SK-N-SH (cell line): ENCODE measurements around the gene CLIC3.

Source experiments
- CTCF ChIP-seq: fragments of 200-600 bp; sonication (generic); IDR thresholded peaks from 2 replicates; pipeline ENCODE4 v1.6.1; 2017; ENCODE audit warnings: antibody characterized with exemption, mild to moderate bottlenecking, moderate library complexity
- EP300 ChIP-seq, 2 experiments: IDR thresholded peaks; 2 replicates each; pipeline versions ENCODE4 v1.4.0 to v1.6.1; 2012; ENCODE audit warnings: borderline replicate concordance in 1 of 2, low read depth in 1 of 2, low read length in 1 of 2
- MXI1 ChIP-seq: IDR thresholded peaks from 2 replicates; pipeline ENCODE4 v1.6.1; 2012; ENCODE audit warnings: mild to moderate bottlenecking, low read depth, low read length, improper control_type of control experiment
- NRF1 ChIP-seq: IDR thresholded peaks from 2 replicates; pipeline ENCODE4 v1.6.1; 2012; ENCODE audit warnings: low read depth, mild to moderate bottlenecking, low read length
- RCOR1 ChIP-seq: fragments of 150-350 bp; IDR thresholded peaks from 2 replicates; pipeline ENCODE4 v1.6.1; 2017; ENCODE audit warnings: antibody characterized with exemption, low read length
- TF ChIP-seq, protein P1 (sequence below): fragments of 150-350 bp; IDR thresholded peaks from 2 replicates; pipeline ENCODE4 v1.6.1; 2017; ENCODE audit warnings: antibody characterized with exemption, low read length, low read depth, borderline replicate concordance
- TF ChIP-seq, protein P2 (sequence below): IDR thresholded peaks from 2 replicates; pipeline ENCODE4 v1.4.0; 2012; ENCODE audit warnings: low read depth

DNA sequence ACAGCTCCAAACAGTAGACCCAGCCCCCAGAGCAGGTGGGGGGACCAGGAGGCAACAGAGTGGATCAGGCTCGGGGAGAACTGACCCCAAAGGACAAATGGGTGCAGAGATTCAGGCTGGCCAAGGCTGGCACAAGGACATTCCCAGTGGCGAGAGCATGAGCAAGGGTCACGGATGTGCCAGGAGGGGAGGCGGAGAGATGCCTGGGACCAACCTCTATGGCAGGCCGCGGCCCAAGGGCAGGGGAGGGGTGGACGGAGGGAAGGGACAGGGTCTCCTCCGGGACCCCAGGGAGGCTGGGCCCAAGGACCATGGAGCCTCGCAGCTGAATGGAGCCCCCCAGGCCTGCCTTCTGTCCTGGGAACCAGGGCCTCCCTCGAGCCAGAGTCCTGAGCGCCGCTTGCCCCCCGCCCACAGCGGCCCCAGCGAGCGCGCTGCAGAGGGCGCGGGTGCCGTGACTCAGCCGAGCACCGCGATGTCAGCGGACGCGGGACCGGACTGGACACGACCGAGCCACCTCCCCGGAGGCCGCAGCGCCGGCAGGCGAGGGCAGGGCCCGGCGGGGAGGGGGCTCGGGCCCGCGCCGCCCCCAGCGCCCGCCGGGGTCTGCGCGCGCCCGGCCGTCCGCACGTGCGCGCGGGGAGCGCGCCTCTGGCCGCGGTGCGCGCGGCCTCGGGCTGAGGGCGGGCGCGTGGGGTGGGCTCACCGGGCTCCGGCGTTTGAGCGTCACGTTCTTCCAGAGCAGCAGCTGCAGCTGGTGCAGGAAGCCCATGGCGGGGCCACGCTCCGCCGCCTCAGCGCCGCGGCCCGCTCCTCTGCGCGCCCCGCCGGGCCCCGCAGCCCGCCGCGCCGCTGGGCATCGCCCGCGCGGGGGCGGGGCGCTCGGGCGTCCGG lies 31.2 kb upstream of the CLIC3 start, which contains the start of gene ABCA2:
- TF ChIP-seq EP300 (IDR thresholded peaks at IDR 0.05; ENCODE audit: borderline replicate concordance in 1 of 2, low read depth in 1 of 2, low read length in 1 of 2) (no peak), MXI1 (0 out of 2 replicates have a peak, but pooled peaks have one; percentile 20), CTCF (no peak), NRF1 (no peak), RCOR1 (no peak)
- TF ChIP-seq, protein P1, sequence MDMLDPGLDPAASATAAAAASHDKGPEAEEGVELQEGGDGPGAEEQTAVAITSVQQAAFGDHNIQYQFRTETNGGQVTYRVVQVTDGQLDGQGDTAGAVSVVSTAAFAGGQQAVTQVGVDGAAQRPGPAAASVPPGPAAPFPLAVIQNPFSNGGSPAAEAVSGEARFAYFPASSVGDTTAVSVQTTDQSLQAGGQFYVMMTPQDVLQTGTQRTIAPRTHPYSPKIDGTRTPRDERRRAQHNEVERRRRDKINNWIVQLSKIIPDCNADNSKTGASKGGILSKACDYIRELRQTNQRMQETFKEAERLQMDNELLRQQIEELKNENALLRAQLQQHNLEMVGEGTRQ: no peak
- TF ChIP-seq, protein P2, sequence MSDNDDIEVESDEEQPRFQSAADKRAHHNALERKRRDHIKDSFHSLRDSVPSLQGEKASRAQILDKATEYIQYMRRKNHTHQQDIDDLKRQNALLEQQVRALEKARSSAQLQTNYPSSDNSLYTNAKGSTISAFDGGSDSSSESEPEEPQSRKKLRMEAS: no peak
